NCI-H82 treated with DMSO at 0.1 percent for 48 hours (cell line): Measurements from ENCODE around the gene CCDC74A.
"Not testable (repeated sequence)": the region's sequence is repeated elsewhere in the genome, so short reads cannot be mapped to it uniquely, and the experiment has no call there.

Source experiments
- DNase-seq: peaks from one replicate; lab custom pipeline; 2025; ENCODE audit not compliant: unreplicated experiment; lab: John Stamatoyannopoulos, UW

The CCDC74A gene

DNA sequence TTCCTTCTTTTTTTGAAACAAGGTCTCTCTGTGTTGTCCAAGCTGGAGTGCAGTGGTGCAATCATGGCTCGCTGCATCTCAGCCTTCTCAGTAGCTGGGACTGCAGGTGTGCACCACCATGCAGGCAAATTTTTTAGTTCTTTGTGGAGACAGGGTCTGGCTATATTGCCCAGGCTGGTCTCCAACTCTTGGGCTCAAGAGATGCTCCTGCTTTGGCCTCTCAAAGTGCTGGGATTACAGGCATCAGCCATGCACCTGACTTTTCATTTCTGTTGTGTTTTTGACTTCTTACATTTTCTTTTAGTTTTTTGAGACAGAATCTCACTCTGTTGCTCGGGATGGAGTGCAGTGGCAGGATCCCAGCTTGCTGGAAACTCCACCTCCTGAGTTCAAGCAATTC lies 2.4 kb upstream of the CCDC74A start:
- not testable (repeated sequence) for DNase-seq

DNA sequence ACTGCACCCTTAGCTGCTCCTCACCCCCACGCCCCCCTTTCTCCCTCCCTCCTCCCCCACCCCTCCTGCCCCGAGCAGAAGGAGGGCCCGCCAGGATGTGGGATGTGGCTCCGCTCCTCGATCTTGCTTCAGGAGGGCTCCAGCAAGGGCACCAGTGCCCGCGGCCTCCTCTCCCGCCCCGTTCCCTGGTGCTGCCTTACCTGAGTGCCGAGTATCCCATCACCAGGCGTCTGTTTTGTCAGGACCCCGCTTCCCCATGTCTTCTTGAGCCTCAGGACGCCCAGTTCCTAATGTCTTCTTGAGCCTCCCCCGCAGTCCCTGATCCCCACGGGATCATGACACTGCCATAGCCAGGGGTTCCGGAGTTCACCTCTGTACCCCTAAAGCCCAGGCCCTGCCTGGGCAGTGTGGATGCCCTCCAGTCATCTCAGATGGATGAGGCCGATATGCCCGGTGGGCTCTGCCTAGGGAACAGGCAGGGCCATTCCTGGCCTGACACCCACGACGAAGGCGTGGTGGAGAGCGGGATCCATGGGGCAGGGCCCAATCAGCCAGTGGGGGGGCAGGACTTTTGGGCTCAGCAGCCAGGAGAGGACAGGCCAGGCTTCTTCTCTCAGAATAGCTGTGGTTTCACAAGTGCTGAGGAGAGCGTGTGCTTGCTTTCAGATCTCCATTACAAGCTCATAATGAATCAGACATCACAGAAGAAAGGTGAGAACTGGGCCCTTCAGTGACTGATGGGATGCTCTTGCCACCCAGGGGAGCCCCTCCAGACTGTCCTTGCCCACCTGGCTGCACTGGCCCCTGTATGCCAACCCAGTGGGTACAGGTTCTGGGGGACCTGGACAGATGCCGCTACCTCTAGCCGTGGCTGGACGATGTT lies 1.5 kb downstream of the CCDC74A start:
- DNase-seq, result not testable (repeated sequence)

DNA sequence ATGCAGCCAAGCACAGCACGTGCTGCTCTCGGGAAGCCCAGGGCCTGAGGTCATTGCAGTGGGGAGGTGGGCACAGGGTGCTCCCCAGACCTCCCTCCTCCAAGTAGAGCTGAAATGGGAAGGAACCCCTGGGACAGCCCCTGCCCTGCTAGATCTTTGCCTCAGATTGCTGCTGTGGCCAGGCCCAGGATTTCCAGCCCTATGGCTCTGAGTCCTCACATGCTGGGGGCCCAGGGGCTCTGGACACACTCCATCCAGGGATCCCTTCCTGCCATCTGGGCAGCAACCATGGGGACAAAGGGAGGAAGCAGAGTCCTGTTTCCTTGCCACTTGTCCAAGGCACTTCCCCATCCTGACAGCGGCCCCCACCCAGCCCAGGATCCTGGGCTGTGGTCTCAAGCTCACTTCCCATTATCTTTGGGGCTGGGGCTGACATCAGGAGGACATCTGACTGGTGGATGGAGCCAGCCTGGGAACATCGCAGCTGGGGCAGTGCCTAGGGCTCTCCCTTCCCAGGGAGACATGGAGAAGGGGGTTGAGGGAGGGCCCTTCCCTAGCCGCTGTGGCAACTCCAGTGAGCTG lies 2.3 kb downstream of the CCDC74A start:
- not testable (repeated sequence) for DNase-seq

DNA sequence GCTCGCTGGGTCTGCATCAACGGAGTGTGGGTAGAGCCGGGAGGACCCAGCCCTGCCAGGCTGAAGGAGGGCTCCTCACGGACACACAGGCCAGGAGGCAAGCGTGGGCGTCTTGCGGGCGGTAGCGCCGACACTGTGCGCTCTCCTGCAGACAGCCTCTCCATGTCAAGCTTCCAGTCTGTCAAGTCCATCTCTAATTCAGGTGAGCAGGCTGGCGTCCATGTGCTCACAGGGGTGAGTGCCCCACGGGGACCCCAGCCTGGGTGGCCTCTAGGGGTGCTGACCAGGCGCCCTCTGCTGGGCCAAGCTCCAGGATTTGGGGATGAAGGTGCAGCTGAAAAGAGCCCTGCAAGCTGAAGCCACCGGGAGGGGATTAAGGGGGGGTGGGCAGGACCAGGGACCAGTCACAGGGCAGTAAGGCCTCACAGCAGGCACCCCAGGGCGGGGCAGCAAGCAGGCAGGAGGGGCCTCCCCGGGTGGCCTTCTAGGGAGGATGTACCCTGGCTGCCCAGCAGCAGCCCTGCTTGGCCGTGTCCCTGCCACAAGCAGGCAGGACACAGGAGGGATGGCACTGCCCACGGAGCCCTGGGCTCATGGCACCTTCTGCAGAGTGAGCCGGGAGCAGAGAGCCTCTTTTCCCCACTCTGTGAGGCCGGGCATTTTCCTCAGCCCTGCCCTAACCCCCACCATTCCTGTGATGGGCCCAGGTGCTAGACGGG lies 3.1 kb downstream of the CCDC74A start:
- not testable (repeated sequence) for DNase-seq

DNA sequence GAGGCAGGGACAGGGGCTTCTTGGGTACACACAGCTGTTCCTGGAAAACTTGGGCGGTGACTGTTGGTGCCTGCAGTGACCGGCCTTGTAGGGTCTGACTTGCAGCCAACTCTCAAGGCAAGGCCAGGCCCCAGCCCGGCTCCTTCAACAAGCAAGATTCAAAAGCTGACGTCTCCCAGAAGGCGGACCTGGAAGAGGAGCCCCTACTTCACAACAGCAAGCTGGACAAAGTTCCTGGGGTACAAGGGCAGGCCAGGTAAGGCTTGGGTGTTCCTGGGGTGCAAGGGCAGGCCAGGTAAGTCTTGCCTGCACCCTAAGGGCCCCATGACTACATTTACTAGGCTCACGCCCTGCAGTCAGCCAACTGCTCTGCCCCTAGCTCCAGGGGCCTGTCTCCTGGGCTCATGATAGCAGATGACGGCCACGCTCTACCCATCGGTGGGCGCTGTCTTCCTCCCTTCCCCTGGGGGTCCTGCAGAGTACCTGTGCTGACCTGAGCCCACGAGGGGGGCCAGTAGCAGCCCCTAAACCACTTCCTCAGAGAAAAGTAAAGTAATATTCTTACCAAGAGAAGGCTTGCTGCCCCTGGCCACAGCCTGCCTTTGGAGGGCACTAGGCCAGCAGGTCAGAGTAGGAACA lies 4.0 kb downstream of the CCDC74A start:
- not testable (repeated sequence) for DNase-seq

DNA sequence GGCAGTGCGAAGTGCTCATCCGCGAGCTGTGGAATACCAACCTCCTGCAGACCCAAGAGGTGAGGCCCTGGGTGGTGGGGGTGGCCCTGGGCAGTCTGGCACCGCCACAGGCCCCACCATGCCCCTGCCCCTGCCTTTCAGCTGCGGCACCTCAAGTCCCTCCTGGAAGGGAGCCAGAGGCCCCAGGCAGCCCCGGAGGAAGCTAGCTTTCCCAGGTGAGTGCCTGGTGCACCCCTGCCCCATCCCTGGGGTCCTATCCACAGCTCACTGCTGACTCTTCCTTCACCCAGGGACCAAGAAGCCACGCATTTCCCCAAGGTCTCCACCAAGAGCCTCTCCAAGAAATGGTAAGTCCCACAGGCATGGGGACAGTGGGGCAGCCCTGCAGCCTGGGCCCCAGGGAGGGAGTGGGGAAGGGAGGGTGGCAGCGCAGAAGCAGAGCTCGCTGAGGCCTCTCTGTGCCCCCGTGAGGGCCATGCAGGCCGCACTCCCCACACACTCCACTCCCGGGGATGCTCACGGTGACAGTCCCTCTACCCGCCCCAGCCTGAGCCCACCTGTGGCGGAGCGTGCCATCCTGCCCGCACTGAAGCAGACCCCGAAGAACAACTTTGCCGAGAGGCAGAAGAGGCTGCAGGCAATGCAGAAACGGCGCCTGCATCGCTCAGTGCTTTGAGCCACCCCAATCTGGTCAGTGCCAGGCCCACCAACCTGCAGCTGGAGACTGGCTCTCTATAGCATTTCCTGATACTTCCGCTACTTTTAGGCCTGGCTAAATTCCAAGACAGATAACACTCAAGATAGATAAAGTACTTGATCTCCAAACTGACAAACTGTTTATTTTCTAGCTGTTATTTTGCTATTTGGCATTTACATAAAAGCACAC lies 5.3 kb downstream of the CCDC74A start:
- DNase-seq, result not testable (repeated sequence)

DNA sequence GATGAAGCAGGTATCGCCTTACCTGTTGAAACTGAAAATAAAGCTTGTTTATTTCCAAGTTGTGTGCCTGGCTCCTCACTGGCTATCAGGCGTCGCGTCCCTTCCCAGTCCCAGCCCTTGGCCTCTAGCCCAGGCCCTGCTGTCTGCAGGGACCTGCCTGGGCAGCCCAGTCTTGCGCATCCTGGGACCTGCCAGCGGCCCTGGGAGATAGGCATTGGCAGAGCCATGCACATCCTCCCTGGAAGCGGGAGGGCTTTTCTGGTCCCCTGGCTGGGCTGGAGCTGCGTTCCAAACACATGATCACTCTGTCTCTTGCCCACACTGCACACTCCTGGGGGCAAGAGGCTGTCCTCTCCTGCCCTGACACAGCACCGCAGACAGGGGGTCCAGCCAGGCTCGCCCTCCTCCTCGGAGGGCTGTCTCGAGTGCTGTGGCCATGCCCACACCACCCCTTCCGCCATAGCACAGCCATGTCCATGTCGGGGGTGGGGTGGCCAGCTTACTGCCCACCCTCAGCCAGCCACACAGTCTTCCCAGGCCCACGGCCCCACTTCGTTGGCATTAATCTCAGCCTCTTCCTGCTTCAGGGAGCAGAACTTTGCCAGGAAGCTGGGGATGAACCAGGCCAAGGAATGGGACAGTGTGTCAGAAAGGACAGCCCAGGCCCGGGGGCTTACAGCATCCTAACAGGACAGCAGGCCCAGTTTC lies 6.1 kb downstream of the CCDC74A start:
- DNase-seq, result not testable (repeated sequence)

DNA sequence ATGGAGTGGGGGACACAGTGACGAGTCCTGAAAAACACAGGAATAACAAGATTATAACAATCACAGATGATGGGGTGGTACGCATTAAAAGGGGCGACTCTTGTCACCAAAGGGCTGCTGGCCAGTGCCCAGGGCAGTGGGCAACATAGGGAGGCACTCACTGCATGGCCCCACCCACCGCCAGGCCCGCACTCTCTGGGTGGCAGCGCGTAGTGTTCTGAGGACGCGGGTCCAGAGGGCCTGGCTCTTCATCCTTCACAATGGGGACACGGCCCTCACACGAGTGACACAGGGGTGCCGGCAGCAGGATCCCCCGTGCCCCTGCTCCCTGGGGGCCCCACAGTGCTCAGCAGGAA lies 6.6 kb downstream of the CCDC74A start:
- DNase-seq, result not testable (repeated sequence)

DNA sequence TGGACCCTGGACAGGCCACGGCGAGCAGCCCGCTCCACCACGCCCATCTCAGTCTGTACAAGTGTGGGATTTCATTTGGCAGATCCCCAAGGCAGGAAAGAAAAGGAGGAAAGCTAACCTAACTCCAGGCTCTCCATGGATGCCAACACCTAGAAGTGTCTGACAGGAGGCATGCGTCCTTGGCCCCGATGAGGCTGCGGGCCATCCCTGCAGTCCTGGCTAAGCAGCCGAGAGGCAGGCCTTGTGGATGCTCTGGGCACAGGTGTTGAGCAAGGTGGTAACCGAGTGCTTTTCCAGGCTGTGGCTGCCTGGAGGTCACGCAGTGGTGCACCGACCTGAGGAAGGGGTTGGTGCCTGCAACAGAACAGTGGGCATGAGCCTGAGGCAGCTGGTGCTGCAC lies 7.3 kb downstream of the CCDC74A start:
- not testable (repeated sequence) for DNase-seq

DNA sequence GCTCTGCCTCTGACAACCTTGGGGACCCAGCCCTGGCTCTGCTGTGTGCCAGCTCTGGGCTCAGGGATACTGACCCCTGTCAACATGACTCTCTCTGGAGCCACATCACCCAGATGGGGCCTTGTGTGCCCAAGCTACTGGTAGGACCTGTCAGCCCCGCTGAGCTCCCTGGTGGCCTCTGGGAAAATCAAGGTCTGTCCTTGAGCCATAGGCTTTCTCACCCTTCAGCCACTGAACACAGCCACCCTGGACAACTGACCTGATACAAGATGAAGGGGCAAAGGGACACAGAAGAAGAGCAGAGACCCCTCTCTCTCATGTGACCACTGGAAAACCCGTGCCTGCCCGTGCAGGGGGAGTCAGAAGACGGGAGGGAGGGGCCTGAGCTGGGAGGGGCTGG lies 7.8 kb downstream of the CCDC74A start:
- DNase-seq, result no peak

DNA sequence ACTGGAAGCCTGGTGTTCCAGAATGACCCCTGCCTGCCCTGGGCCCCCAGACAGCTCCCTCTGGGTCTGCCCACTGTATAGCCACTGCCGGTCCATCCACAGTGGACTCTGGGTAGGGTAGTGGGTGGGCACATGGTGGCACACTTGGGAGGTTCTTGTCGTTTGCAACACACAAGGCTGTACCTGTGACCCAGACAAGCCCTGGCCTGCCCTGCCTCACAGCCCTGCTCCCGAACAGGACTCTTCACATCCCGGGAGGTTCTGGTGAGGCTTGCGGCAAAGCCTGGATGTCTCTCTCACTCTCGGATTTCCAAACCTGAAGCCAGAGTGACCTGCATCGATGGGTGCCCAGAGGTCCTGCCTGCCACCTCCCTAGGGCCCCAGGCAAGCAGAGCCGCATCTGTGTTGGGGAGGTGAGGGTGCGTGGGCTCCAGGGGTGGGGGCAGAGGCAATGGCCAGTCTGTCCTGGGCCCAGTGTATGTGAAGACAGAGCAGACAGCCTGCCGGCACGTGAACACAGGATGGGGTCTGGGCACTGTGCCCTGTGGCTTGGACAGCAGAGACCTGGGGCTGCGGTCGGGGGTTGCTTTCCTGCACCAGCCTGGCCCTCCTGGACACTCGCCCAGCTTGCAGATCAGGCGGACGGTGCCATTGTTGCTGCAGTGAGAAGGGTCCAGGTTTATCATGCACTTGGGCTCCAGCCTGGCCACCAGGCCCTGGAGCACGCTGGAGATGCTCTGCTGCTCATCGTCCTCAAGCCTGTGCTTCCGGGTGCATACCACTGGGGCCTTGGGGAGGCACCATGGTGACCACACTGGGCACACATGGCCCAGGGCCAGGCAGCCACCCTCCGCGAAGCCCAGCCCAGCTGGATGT lies 8.5 kb downstream of the CCDC74A start:
- not testable (repeated sequence) for DNase-seq

DNA sequence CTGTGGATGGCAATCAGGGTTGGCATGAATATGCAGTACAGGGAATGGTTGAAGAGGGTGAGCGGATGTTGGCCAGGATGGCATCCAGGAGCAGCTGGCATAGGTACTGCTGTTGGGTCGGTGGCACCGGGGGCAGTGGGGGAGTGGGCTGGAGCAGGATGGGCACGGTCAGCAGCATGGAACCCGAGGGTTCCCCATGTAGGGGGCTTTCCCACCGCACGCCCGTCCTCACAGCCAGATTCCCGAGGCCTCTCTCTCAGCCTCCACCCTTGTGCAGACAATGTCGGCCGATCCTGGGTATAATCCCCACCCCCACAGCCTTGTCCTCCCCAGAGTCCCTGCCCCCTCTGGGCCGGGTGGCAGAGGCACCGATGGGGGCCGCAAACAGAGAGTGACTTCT lies 9.2 kb downstream of the CCDC74A start:
- not testable (repeated sequence) for DNase-seq

DNA sequence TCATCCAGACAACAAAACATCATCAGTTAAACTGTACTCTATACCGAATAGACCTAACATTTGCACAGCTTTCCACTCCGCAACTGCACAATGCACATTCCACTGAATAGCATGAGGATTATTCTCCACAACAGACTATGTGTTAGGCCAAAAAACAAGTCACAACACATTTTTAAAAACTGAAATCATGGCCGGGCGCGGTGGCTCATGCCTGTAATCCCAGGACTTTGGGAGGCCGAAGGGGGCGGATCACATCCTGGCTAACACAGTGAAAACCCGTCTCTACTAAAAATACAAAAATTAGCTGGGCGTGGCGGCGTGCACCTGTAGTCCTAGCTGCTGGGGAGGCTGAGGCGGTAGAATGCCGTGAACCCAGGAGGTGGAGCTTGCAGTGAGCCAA lies 11.2 kb downstream of the CCDC74A start:
- not testable (repeated sequence) for DNase-seq

DNA sequence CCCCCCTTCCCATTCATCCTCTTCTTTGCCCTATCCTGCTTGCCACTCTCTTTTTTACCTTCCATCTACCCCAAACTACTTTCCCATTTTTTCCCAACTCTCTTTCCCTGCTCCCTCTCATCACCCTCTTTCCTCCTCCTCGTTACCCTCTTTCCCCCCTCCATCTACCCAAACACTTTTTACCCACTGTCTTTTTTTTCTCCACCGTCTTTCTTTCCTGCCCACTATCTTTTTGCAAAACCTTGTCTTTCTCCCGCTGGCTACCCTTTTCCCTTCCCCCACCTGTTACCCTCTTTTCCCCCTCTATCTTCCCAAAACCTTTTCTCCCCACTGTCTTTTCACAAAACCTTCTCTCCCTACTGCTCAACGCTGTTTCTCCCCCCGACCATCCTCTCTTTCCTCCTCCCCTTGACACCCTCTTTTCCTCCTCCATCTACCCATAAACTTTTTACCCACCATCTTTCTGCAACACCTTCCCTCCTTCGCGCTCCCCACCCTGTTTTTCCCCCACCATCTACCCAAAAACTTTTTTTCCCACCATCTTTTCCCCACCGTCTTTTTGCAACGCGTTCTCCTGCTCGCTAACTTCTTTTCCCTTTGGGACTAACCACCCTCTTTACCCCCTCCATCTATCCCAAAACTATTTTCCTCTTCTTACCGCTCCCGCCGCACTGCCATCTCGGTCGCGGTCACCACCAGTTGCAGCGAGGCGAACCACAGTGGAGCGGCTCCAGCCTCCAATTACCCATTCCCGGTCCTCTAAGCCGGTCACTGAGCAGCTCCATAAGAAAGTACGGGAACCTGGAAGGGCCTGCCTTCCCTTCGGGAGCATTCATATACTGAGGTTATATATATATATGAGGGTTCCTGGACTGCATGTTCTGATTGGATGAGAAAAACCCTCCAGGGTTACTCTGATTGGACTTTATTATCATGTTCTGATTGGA lies 15.0 kb downstream of the CCDC74A start:
- no peak for DNase-seq

DNA sequence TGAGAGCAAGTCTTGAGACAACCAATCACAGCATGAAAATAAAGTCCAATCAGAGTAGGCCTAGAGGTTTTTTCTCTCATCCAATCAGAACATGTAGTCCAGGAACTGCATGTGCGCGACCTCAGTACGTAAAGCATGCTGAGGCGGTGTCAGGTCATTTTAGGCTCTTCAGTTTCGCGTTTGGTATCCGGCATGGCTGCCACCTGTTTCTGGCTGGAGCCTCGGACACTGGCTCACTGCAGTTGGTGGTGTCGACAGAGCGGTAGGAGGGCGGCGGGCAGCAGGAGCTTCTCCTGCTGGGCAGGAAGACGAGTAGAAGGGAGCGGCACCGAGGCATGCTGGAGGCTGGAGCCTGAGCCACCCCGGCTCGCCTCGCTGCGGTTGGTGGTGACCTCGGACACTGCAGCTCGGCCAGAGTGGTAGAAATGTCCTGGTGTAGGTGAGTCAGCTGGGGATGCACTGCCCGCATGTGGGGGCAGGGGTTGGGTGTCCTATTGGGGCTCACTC lies 15.8 kb downstream of the CCDC74A start:
- no peak for DNase-seq

DNA sequence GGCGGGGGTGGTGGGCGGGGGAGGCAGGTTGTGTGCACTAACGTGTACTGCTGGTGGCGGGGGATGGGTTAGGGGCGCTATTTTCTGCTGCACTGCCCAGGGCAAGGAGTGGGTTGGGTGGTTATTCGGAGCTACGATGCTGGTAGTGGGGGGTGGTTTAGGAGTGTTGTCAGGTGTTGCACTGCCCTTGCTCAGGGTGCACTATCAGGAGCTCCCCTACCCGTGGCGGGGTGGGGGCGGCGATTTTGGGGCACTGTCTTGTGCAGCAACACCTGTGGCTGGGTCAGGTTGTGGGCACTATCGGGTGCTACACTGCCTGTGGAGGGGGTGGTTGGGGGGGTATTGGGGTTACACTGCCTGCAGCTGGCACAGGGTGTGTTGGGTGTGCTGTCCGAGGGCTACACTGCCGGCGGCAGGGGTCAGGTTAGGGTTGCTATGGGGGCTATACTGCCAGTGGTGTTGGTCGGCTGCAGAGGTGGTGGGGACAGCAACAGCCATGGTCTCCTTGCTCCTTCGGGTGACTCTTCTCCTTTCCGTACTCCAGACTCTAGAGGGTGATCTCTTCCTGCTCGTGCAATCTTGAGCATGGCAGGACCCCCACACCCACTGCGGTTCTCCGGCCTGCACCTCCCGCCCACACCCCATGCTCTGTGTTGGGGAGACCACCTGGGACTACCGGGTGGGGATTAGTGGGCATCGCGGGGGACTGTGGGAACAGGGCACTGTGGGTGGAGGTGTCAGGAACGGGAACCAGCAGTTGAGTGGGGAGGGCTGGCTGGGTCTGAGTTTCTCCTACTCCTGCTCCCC lies 16.5 kb downstream of the CCDC74A start:
- DNase-seq, result not testable (repeated sequence)

DNA sequence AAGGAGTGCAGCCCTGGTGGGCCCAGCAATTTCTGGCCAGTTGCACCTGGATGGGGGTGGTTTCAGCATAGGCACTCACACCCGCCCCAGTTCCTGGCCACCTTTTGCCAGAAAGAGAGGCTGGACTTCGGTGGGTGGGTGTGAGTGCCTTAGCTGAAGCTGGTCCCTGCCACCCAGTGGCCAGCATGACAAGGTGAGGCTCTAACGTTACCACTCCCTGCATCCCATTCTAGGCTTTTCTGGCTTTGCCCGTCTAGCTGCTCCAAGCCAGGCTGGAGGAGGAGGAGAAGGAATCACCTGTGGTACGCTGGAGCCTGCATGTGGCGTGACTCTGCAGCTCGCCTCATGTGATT lies 17.1 kb downstream of the CCDC74A start:
- DNase-seq, result not testable (repeated sequence)
